HEK293 (cell line): ENCODE results near the gene SLC35F3.

Experiments used
- KLF8 ChIP-seq: fragments of 450-650 bp; formaldehyde crosslinking; IDR thresholded peaks from 2 replicates; pipeline ENCODE4 v1.5.1; 2016; ENCODE audit warnings: missing biosample characterization, missing genetic modification characterization
- OVOL3 ChIP-seq: fragments of 450-650 bp; formaldehyde crosslinking; IDR thresholded peaks from 2 replicates; pipeline ENCODE4 v1.5.1; 2016; ENCODE audit warnings: missing biosample characterization, missing genetic modification characterization
- PRDM2 ChIP-seq: fragments of 450-650 bp; formaldehyde crosslinking; IDR thresholded peaks from 2 replicates; pipeline ENCODE4 v1.5.1; 2016; ENCODE audit warnings: missing biosample characterization, missing genetic modification characterization, borderline replicate concordance
- TCF7L2 ChIP-seq: IDR thresholded peaks from 2 replicates; pipeline ENCODE4 v1.6.1; 2011; ENCODE audit warnings: low read depth, mild to moderate bottlenecking, inconsistent platforms, low read length, moderate library complexity, borderline replicate concordance
- YY1 ChIP-seq: fragments of 450-650 bp; formaldehyde crosslinking; IDR thresholded peaks from 2 replicates; pipeline ENCODE4 v1.5.1; 2018; ENCODE audit warnings: missing biosample characterization, missing genetic modification characterization
- YY2 ChIP-seq: fragments of 450-650 bp; formaldehyde crosslinking; IDR thresholded peaks from 2 replicates; pipeline ENCODE4 v1.5.1; 2016; ENCODE audit warnings: missing biosample characterization, missing genetic modification characterization
- ZBTB11 ChIP-seq: fragments of 450-650 bp; formaldehyde crosslinking; conservative IDR thresholded peaks from 2 replicates; pipeline ENCODE4 v1.5.1; 2016; ENCODE audit warnings: low read depth, missing biosample characterization, missing genetic modification characterization
- ZBTB44 ChIP-seq: fragments of 450-650 bp; IDR thresholded peaks from 2 replicates; pipeline ENCODE4 v1.5.1; 2018; ENCODE audit warnings: missing biosample characterization, mild to moderate bottlenecking, missing genetic modification characterization
- ZBTB8A ChIP-seq: fragments of 450-650 bp; formaldehyde crosslinking; IDR thresholded peaks from 2 replicates; pipeline ENCODE4 v1.5.1; 2016; ENCODE audit warnings: missing biosample characterization, missing genetic modification characterization
- ZFHX2 ChIP-seq: fragments of 450-650 bp; formaldehyde crosslinking; conservative IDR thresholded peaks from 2 replicates; pipeline ENCODE4 v1.5.1; 2016; ENCODE audit warnings: missing biosample characterization, missing genetic modification characterization
- ZFP37 ChIP-seq: fragments of 450-650 bp; formaldehyde crosslinking; IDR thresholded peaks from 2 replicates; pipeline ENCODE4 v1.5.1; 2016; ENCODE audit warnings: missing biosample characterization, missing genetic modification characterization
- ZNF112 ChIP-seq: fragments of 450-650 bp; formaldehyde crosslinking; IDR thresholded peaks from 2 replicates; pipeline ENCODE4 v1.5.0; 2017; ENCODE audit warnings: missing biosample characterization, missing genetic modification characterization
- ZNF114 ChIP-seq: fragments of 450-650 bp; formaldehyde crosslinking; IDR thresholded peaks from 2 replicates; pipeline ENCODE4 v1.5.0; 2017; ENCODE audit warnings: missing biosample characterization, missing genetic modification characterization
- ZNF140 ChIP-seq: fragments of 450-650 bp; formaldehyde crosslinking; IDR thresholded peaks from 2 replicates; pipeline ENCODE4 v1.5.1; 2016; ENCODE audit warnings: missing biosample characterization, missing genetic modification characterization
- ZNF302 ChIP-seq: fragments of 450-650 bp; formaldehyde crosslinking; IDR thresholded peaks from 2 replicates; pipeline ENCODE4 v1.5.1; 2016; ENCODE audit warnings: missing biosample characterization, missing genetic modification characterization, low read depth
- ZNF341 ChIP-seq: fragments of 450-650 bp; formaldehyde crosslinking; IDR thresholded peaks from 2 replicates; pipeline ENCODE4; 2016; ENCODE audit warnings: low read depth, missing biosample characterization, missing genetic modification characterization
- ZNF394 ChIP-seq: fragments of 450-650 bp; formaldehyde crosslinking; IDR thresholded peaks from 2 replicates; pipeline ENCODE4 v1.5.1; 2016; ENCODE audit warnings: missing biosample characterization, missing genetic modification characterization, mild to moderate bottlenecking, moderate library complexity, borderline replicate concordance
- ZNF433 ChIP-seq: fragments of 450-650 bp; formaldehyde crosslinking; IDR thresholded peaks from 2 replicates; pipeline ENCODE4 v1.5.1; 2016; ENCODE audit warnings: missing biosample characterization, missing genetic modification characterization, low read depth
- ZNF473 ChIP-seq: fragments of 450-650 bp; formaldehyde crosslinking; IDR thresholded peaks from 2 replicates; pipeline ENCODE4 v1.5.1; 2017; ENCODE audit warnings: missing biosample characterization, missing genetic modification characterization
- ZNF623 ChIP-seq: fragments of 450-650 bp; formaldehyde crosslinking; IDR thresholded peaks from 2 replicates; pipeline ENCODE4 v1.5.1; 2016; ENCODE audit warnings: missing biosample characterization, missing genetic modification characterization
- ZNF843 ChIP-seq: fragments of 450-650 bp; formaldehyde crosslinking; IDR thresholded peaks from 2 replicates; pipeline ENCODE4 v1.5.1; 2016; ENCODE audit warnings: missing biosample characterization, missing genetic modification characterization
- ZSCAN16 ChIP-seq: fragments of 450-650 bp; formaldehyde crosslinking; IDR thresholded peaks from 2 replicates; pipeline ENCODE4 v1.5.1; 2016; ENCODE audit warnings: missing biosample characterization, missing genetic modification characterization
- TF ChIP-seq, protein P1 (sequence below): fragments of 450-650 bp; formaldehyde crosslinking; IDR thresholded peaks from 2 replicates; pipeline ENCODE4 v1.5.1; 2016; ENCODE audit warnings: missing biosample characterization, missing genetic modification characterization, borderline replicate concordance
- TF ChIP-seq, protein P2 (sequence below): fragments of 450-650 bp; IDR thresholded peaks from 2 replicates; pipeline ENCODE4 v1.5.1; 2018; ENCODE audit warnings: missing biosample characterization, missing genetic modification characterization

SLC35F3 gene

DNA sequence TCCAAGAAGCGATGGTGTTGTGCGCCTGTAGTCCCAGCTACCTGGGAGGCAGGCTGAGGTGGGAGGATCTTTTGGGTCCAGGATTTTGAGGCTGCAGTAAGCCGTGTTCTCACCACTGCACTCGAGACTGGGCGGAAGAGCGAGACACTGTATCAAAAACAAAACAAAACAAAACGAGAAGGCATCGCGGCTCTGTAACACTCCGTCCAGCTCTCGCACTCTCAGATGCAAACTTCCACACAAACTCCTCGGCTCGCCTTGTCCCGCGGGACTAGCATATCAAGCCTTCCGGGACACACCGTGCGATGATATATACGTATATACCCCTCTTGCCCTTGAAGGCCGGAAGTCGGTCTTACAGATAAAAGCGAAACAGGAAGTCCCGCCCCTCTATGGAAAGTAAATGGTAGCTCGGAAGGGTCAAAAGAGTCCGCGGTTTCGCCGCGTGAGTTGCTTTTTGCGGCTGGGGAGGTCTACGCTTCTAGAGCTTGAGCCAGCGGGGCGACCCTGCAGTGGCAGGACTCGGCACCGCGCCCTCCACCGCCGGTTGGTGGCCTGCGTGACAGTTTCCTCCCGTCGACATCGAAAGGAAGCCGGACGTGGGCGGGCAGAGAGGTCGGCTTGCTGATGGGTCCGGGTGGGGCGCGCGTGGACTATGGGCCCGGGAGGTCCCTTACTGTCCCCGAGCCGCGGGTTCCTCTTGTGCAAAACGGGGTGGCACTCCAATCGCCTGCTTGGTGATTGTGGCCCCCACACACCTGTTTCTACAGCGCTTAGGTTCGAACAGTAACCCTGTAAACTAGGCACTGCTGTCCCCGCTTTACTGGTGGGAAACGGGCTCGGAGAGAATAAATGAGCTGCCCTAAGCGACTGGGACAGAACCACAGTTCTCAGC is 468.8 kb downstream of the SLC35F3 start, which contains the start of gene COA6 (continued):
- TF ChIP-seq ZNF302 (no peak), ZSCAN16 (no peak; the same call in 1 of the 2 replicates), OVOL3 (tag by site-specific recombination) (peak; percentile 48; the same call in 1 of the 2 replicates), ZNF473 (tag by site-specific recombination) (no peak), YY2 (tag by site-specific recombination) (peak; percentile 57; the same call in 1 of the 2 replicates), ZNF394 (tag by site-specific recombination) (peak; percentile 66), ZNF623 (tag by site-specific recombination) (peak; percentile 7; the same call in 1 of the 2 replicates), ZBTB8A (tag by site-specific recombination) (peak; percentile 69), ZFP37 (peak; percentile 98), ZNF112 (tag by site-specific recombination) (no peak), ZNF433 (no peak), ZBTB44 (tag by site-specific recombination) (no peak), ZNF114 (tag by site-specific recombination) (no peak), ZBTB11 (peak; percentile 99), KLF8 (tag by site-specific recombination) (peak; percentile 87), TCF7L2 (no peak), YY1 (tag by site-specific recombination) (peak; percentile 87), ZNF843 (peak; percentile 53; the same call in 1 of the 2 replicates), ZFHX2 (tag by site-specific recombination) (peak; percentile 97), PRDM2 (tag by site-specific recombination) (no peak), ZNF341 (peak; percentile 23; the same call in 1 of the 2 replicates), ZNF140 (no peak)
- TF ChIP-seq, protein P1, sequence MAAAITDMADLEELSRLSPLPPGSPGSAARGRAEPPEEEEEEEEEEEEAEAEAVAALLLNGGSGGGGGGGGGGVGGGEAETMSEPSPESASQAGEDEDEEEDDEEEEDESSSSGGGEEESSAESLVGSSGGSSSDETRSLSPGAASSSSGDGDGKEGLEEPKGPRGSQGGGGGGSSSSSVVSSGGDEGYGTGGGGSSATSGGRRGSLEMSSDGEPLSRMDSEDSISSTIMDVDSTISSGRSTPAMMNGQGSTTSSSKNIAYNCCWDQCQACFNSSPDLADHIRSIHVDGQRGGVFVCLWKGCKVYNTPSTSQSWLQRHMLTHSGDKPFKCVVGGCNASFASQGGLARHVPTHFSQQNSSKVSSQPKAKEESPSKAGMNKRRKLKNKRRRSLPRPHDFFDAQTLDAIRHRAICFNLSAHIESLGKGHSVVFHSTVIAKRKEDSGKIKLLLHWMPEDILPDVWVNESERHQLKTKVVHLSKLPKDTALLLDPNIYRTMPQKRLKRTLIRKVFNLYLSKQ, result peak; percentile 22; the same call in 1 of the 2 replicates
- TF ChIP-seq, protein P2, sequence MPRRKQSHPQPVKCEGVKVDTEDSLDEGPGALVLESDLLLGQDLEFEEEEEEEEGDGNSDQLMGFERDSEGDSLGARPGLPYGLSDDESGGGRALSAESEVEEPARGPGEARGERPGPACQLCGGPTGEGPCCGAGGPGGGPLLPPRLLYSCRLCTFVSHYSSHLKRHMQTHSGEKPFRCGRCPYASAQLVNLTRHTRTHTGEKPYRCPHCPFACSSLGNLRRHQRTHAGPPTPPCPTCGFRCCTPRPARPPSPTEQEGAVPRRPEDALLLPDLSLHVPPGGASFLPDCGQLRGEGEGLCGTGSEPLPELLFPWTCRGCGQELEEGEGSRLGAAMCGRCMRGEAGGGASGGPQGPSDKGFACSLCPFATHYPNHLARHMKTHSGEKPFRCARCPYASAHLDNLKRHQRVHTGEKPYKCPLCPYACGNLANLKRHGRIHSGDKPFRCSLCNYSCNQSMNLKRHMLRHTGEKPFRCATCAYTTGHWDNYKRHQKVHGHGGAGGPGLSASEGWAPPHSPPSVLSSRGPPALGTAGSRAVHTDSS (tag by site-specific recombination), result peak; percentile 28; the same call in 1 of the 2 replicates
